K562 (cell line): ENCODE data around the gene DNAH9. TPM values are rescaled to one million over a fixed set of nuclear protein-coding genes. Genes with fewer than 3 reads are reported as not detected.

Experiments
- ATAC-seq: fragments of 200-7000 bp; cut with Tn5 transposase; 3 replicates; pipeline ENCODE4 v1.9.1; 2020; ENCODE audit warnings: moderate library complexity
- BruUV-seq: library from RNA; stranded (reverse); fragments of 400-500 nt; replicated peaks from 2 replicates; lab custom pipeline; 2021; lab: Mats Ljungman, UMichigan
- CTCF ChIA-PET: fragments of 300-600 bp; formaldehyde crosslinking; extraction: SDS; loops from one replicate; lab custom pipeline; 2021; ENCODE audit warnings: low intra/inter-chr PET ratio; lab: Yijun Ruan, JAX
- POLR2A ChIA-PET: fragments of 300-600, 350-650 bp; sonication (Branson Sonifier 250); formaldehyde crosslinking; extraction: SDS; loops from one replicate; lab custom pipeline; 2021; ENCODE audit warnings: antibody characterized with exemption, inconsistent platforms; lab: Yijun Ruan, JAX
- DNase-seq, 4 experiments: peaks; one replicate each; pipeline versions ENCODE4 v3.0.0 to v3.0.0-alpha.2; 2011 to 2018; ENCODE audit warnings: low spot score in 3 of 4, mixed read lengths in 3 of 4; ENCODE audit errors: extremely low read depth in 1 of 4
- FAIRE-seq: peaks from 2 replicates; lab custom pipeline; 2011; peaks lifted over from hg19 to GRCh38; lab: Jason Lieb, UNC
- H2AFZ ChIP-seq: 2 replicates; pipeline ENCODE4 v1.6.0; 2011; ENCODE audit warnings: low read depth, low read length, control low read depth, inconsistent platforms
- H3K27ac ChIP-seq: fragments of 200-600 bp; 3 replicates; pipeline ENCODE4 v1.8.0; 2011; ENCODE audit warnings: low read depth, mild to moderate bottlenecking, control low read depth, inconsistent platforms, low read length, moderate library complexity, mixed read lengths; ENCODE audit errors: extremely low read depth
- H3K27me3 ChIP-seq, 2 experiments: fragments of 300-600 bp in 1 of 2; 2 replicates in 1 of 2; 3 replicates in 1 of 2; pipeline versions ENCODE4 v1.6.0 to v1.8.0; 2011; ENCODE audit warnings: inconsistent platforms in 2 of 2, low read length in 2 of 2, mild to moderate bottlenecking in 1 of 2, mixed read lengths in 1 of 2, moderate library complexity in 1 of 2; ENCODE audit not compliant: control insufficient read depth in 2 of 2, insufficient read depth in 2 of 2
- H3K36me3 ChIP-seq: fragments of 300-600 bp; 3 replicates; pipeline ENCODE4 v1.8.0; 2011; ENCODE audit warnings: mild to moderate bottlenecking, low read length, inconsistent platforms; ENCODE audit not compliant: control insufficient read depth, insufficient read depth
- H3K4me1 ChIP-seq, 2 experiments: fragments of 200-600 bp in 1 of 2; replicated peaks in 1 of 2; 2 replicates in 1 of 2; 3 replicates in 1 of 2; pipeline versions ENCODE4 v1.5.1 to v1.8.0; 2011; ENCODE audit warnings: inconsistent platforms in 2 of 2, low read length in 2 of 2, mild to moderate bottlenecking in 1 of 2, mixed read lengths in 1 of 2, moderate library complexity in 1 of 2; ENCODE audit not compliant: control insufficient read depth in 2 of 2, insufficient read depth in 2 of 2
- H3K4me2 ChIP-seq: 2 replicates; pipeline ENCODE4 v1.6.1; 2011; ENCODE audit warnings: low read length, control low read depth, inconsistent platforms, mixed read lengths; ENCODE audit not compliant: insufficient read depth
- H3K4me3 ChIP-seq: fragments of 200-600 bp; sonication (generic), shearing (Covaris generic); 2 replicates; pipeline ENCODE4 v1.5.1; 2016; ENCODE audit warnings: control low read depth, inconsistent platforms
- H3K79me2 ChIP-seq: fragments of 200-600 bp; 3 replicates; pipeline ENCODE4 v1.8.0; 2011; ENCODE audit warnings: low read length, inconsistent platforms; ENCODE audit not compliant: control insufficient read depth, insufficient read depth
- H3K9ac ChIP-seq, 2 experiments: 2 replicates each; pipeline versions ENCODE4 v1.6.0 to v1.6.1; 2011; ENCODE audit warnings: low read depth in 2 of 2, low read length in 2 of 2, control low read depth in 1 of 2, inconsistent platforms in 1 of 2, mild to moderate bottlenecking in 1 of 2, mixed read lengths in 1 of 2; ENCODE audit not compliant: insufficient read depth in 1 of 2
- H3K9me1 ChIP-seq: one replicate; pipeline ENCODE4 v1.6.0; 2011; ENCODE audit warnings: inconsistent platforms, mild to moderate bottlenecking, low read length, moderate library complexity; ENCODE audit not compliant: control insufficient read depth, insufficient read depth
- H3K9me3 ChIP-seq: replicated peaks from 2 replicates; pipeline ENCODE4 v1.5.1; 2011; ENCODE audit warnings: low read depth, low read length, inconsistent platforms; ENCODE audit not compliant: control insufficient read depth, insufficient read depth
- H4K20me1 ChIP-seq: replicated peaks from 2 replicates; pipeline ENCODE4 v1.6.1; 2011; ENCODE audit warnings: low read length, inconsistent platforms, mixed read lengths; ENCODE audit not compliant: control insufficient read depth, insufficient read depth
- ELF4 ChIP-seq: fragments of 450-650 bp; formaldehyde crosslinking; IDR thresholded peaks from 2 replicates; pipeline ENCODE4 v1.4.0; 2022; ENCODE audit warnings: missing genetic modification characterization
- HDAC8 ChIP-seq: fragments of 450-650 bp; IDR thresholded peaks from 2 replicates; pipeline ENCODE4 v1.6.1; 2016; ENCODE audit warnings: mild to moderate bottlenecking, missing genetic modification characterization, moderate library complexity, missing compliant biosample characterization
- NBN ChIP-seq: fragments of 450-650 bp; IDR thresholded peaks from 2 replicates; pipeline ENCODE4 v1.6.1; 2016; ENCODE audit warnings: low read depth, mild to moderate bottlenecking
- PHTF2 ChIP-seq: fragments of 250-450 bp; sonication (Bioruptor Pico); IDR thresholded peaks from 2 replicates; pipeline ENCODE4 v1.5.0; 2021; ENCODE audit warnings: mild to moderate bottlenecking
- POLR3A ChIP-seq: IDR thresholded peaks from 2 replicates; pipeline ENCODE4 v1.6.1; 2011; ENCODE audit warnings: borderline replicate concordance, mild to moderate bottlenecking, moderate library complexity; ENCODE audit not compliant: insufficient read length, insufficient read depth; ENCODE audit errors: extremely low read depth
- SIN3A ChIP-seq, 2 experiments: fragments of 150-350 bp in 1 of 2; IDR thresholded peaks; 2 replicates each; pipeline ENCODE4 v1.6.1; 2011 to 2016; ENCODE audit warnings: borderline replicate concordance in 2 of 2, low read depth in 2 of 2, low read length in 2 of 2, mild to moderate bottlenecking in 2 of 2, moderate library complexity in 2 of 2; ENCODE audit not compliant: control insufficient read depth in 1 of 2
- WHSC1 ChIP-seq: IDR thresholded peaks from one replicate; pipeline ENCODE4 v1.6.1; 2012; ENCODE audit warnings: low read length, control low read depth, inconsistent platforms
- ZNF445 ChIP-seq: fragments of 250-450 bp; sonication (Bioruptor Pico); IDR thresholded peaks from 2 replicates; pipeline ENCODE4 v1.4.0; 2020; ENCODE audit warnings: low read depth, mild to moderate bottlenecking, moderate library complexity
- WGBS: fragments of 100-300 bp; shearing (Covaris generic); methylation state at CpG from one replicate; pipeline ENCODE4 v1.1.6; 2016; ENCODE audit warnings: low coverage, mixed read lengths; ENCODE audit not compliant: insufficient coverage; ENCODE audit errors: missing lambda C conversion rate; 5-methylcytosine and 5-hydroxymethylcytosine counted together
- in situ Hi-C: fragments of 300-500 bp; cut with MboI; formaldehyde crosslinking; loops from 4 replicates; pipeline ENCODE4 v1.15.0; 2018; ENCODE audit warnings: inconsistent platforms, mixed read lengths
- intact Hi-C: fragments of 100-400 bp; cut with micrococcal nuclease; formaldehyde crosslinking; loops from 2 replicates; pipeline ENCODE4 v1.14.2; 2022
- polyA plus RNA-seq, 8 experiments: library from polyadenylated mRNA; depleted of rRNA in 4 of 8; stranded (reverse) in 5 of 8; unstranded in 3 of 8; fragments of >200 nt; fragmentation: Nextera tagmentation in 2 of 8; fragmentation: Illumina TruSeq in 1 of 8; extraction: Ambion mirVana in 2 of 8; extraction: Trizol in 1 of 8; gene quantifications; 2 replicates each; pipeline versions ENCODE4 v1.2.1 to v1.2.3, GENCODE V29; 2011 to 2014; ENCODE audit warnings: inconsistent platforms in 1 of 8, missing spikeins in 1 of 8
- total RNA-seq, 7 experiments: library from RNA; depleted of rRNA in 6 of 7; stranded (reverse); fragments of >200 nt in 6 of 7; fragmentation: Illumina TruSeq in 2 of 7; extraction: Trizol in 2 of 7; gene quantifications; 2 replicates each; pipeline versions ENCODE4 v1.2.1 to v1.2.3, GENCODE V29; 2011 to 2021; ENCODE audit warnings: low replicate concordance in 1 of 7
- TF ChIP-seq, protein P1 (sequence below), 2 experiments: fragments of 450-650 bp; formaldehyde crosslinking in 1 of 2; IDR thresholded peaks; 2 replicates each; pipeline versions ENCODE4 v1.4.0 to v1.6.1; 2014 to 2020; ENCODE audit warnings: mild to moderate bottlenecking in 2 of 2, borderline replicate concordance in 1 of 2, low read depth in 1 of 2
- TF ChIP-seq, protein P2 (sequence below): IDR thresholded peaks from 3 replicates; pipeline ENCODE4 v1.6.1; 2011; ENCODE audit warnings: borderline replicate concordance, mild to moderate bottlenecking; ENCODE audit not compliant: insufficient read length, insufficient read depth
- TF ChIP-seq, protein P3 (sequence below): fragments of 450-650 bp; IDR thresholded peaks from 2 replicates; pipeline ENCODE4 v1.6.1; 2016; ENCODE audit warnings: low read depth, mild to moderate bottlenecking, moderate library complexity

The DNAH9 gene
- total and polyA plus RNA-seq, 9 of the 15 experiments (the other 6 are each of a cell fraction or from before 2014, with no cell fraction given): not detected

DNA sequence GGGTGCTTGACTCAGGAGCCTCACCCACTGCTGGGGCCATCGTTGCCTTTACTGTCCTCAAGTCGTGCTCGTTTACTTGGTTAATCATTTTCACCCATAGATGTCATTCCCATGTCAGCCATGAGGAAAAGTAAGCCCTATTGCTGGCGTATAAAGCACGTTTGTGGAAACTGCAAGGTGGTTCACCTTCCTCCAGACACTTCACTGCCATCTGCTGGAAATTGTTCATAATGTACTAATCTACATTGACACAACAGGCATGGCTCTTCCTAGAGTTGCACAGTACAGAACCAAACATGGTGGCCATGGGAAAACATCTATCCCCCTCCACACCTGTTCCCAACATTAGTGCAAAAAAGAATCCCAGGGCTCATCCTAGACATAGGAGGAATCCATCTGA, 282.4 kb downstream of the DNAH9 start (continued):
- TF ChIP-seq, protein P1, sequence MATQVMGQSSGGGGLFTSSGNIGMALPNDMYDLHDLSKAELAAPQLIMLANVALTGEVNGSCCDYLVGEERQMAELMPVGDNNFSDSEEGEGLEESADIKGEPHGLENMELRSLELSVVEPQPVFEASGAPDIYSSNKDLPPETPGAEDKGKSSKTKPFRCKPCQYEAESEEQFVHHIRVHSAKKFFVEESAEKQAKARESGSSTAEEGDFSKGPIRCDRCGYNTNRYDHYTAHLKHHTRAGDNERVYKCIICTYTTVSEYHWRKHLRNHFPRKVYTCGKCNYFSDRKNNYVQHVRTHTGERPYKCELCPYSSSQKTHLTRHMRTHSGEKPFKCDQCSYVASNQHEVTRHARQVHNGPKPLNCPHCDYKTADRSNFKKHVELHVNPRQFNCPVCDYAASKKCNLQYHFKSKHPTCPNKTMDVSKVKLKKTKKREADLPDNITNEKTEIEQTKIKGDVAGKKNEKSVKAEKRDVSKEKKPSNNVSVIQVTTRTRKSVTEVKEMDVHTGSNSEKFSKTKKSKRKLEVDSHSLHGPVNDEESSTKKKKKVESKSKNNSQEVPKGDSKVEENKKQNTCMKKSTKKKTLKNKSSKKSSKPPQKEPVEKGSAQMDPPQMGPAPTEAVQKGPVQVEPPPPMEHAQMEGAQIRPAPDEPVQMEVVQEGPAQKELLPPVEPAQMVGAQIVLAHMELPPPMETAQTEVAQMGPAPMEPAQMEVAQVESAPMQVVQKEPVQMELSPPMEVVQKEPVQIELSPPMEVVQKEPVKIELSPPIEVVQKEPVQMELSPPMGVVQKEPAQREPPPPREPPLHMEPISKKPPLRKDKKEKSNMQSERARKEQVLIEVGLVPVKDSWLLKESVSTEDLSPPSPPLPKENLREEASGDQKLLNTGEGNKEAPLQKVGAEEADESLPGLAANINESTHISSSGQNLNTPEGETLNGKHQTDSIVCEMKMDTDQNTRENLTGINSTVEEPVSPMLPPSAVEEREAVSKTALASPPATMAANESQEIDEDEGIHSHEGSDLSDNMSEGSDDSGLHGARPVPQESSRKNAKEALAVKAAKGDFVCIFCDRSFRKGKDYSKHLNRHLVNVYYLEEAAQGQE (IDR thresholded peaks at IDR 0.05; ENCODE audit: borderline replicate concordance): peak; percentile 33; the same call in 1 of the 2 replicates
- TF ChIP-seq, protein P1 (CRISPR knock-in tag; IDR thresholded peaks at IDR 0.05; ENCODE audit: low read depth): no peak

DNA sequence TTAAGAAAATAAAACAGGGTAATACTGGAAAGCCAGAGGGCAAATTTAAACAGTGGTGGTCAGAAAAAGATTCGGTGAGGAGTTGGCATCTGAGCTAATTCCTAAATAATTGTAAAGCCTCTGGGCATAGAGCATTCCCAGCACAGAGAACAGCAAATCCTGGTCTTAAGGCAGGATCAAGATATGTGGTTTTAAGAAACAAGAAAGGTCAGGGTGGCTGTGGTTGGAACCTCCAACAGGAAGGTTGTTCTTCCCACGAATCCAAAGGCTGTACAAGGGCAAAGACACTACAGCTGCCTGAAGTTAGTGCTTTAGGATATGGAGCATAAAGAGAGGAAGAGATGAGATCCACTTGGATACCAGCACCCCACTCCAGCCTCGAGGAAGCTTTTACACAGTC, 284.4 kb downstream of the DNAH9 start:
- no peak for FAIRE-seq
- no peak overlapping the region for H3K4me3 ChIP-seq
- H3K9me3 ChIP-seq: no peaks in the 10 kb centered on the region
- CTCF ChIA-PET: no interaction called here
- no peak overlapping the region for H3K9ac ChIP-seq
- ATAC-seq: no peak
- BruUV-seq: no TSS peak
- no peak overlapping the region for H3K27ac ChIP-seq
- no peaks in the 10 kb centered on the region for H3K9me1 ChIP-seq
- intact Hi-C loops (no loop called here), in situ Hi-C loops (no loop called here)
- no peak overlapping the region for H3K4me2 ChIP-seq
- POLR2A ChIA-PET: no interaction called here
- 6% methylated on average over 3 of the region's 3 CpGs for WGBS
- no peaks in the 10 kb centered on the region; a peak in 1 of 5 replicates for H3K4me1 ChIP-seq
- no peaks in the 10 kb centered on the region for H3K27me3 ChIP-seq
- no peaks in the 10 kb centered on the region for H4K20me1 ChIP-seq
- no peak for DNase-seq
- H3K36me3 ChIP-seq: no peaks in the 10 kb centered on the region
- no peaks in the 10 kb centered on the region for H3K79me2 ChIP-seq
- no peak overlapping the region for H2AFZ ChIP-seq
- no peak for TF ChIP-seq NBN
- no peak for TF ChIP-seq PHTF2 (CRISPR knock-in tag)
- no peak for TF ChIP-seq POLR3A
- TF ChIP-seq HDAC8: no peak
- TF ChIP-seq SIN3A (IDR thresholded peaks at IDR 0.05; ENCODE audit: borderline replicate concordance in 2 of 2, control insufficient read depth in 1 of 2, low read depth in 2 of 2, low read length in 2 of 2): no peak
- TF ChIP-seq, protein P2, sequence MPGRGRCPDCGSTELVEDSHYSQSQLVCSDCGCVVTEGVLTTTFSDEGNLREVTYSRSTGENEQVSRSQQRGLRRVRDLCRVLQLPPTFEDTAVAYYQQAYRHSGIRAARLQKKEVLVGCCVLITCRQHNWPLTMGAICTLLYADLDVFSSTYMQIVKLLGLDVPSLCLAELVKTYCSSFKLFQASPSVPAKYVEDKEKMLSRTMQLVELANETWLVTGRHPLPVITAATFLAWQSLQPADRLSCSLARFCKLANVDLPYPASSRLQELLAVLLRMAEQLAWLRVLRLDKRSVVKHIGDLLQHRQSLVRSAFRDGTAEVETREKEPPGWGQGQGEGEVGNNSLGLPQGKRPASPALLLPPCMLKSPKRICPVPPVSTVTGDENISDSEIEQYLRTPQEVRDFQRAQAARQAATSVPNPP: no peak
- TF ChIP-seq WHSC1: no peak
- no peak for TF ChIP-seq ZNF445
- no peak for TF ChIP-seq ELF4 (CRISPR knock-in tag)
- TF ChIP-seq, protein P3, sequence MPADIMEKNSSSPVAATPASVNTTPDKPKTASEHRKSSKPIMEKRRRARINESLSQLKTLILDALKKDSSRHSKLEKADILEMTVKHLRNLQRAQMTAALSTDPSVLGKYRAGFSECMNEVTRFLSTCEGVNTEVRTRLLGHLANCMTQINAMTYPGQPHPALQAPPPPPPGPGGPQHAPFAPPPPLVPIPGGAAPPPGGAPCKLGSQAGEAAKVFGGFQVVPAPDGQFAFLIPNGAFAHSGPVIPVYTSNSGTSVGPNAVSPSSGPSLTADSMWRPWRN: no peak
